GM21529 (cell line): ENCODE results near the gene ACSS2.

ENCODE experiments used
- ATAC-seq: cut with Tn5 transposase; IDR thresholded peaks from one replicate; pipeline ENCODE4 v1.9.1; 2021; ENCODE audit not compliant: unreplicated experiment

The ACSS2 gene

DNA sequence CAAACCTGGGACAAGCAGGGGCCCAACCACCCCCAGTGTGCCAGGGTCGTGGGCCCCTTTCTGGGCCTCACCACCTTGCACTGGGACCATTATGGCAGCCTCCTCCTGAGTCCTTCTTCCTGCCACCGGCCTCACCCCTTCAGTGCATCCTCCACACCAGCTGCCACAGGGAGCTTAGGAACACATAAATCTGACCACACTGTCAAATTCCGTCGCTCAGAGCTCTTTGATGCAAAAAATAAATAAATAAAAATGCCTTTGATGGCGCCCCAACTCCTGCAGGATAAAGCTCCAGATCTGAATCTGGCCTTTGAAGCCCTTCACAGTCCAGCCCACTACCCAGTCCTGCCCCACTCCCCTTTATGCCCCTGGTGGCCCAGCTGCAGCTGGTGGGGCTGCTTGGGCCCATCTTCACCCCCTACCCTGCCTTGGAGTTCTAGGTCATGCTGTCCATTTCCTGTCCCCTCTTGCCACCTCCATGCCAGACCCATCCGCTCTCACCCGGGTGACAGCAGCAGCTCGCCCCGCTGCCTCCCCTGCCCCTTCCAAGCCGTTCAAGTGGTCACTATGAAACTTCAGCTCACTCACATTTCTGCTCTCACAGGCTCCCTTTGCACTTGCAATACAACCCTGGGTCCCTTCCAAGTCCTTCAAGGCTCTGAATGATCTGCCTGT, 95.3 kb downstream of the ACSS2 start:
- ATAC-seq, result no peak

- ATAC-seq, result no peak
Observed at GRCh38 chr20:34974246-34974645, 97.8 kb downstream of the ACSS2 start.

GRCh38 chr20:34976286-34976685, 99.9 kb downstream of the ACSS2 start:
- ATAC-seq, result no peak
